Testis (tissue), 3 donors: Measurements from ENCODE around the gene MEF2C. TPM values are rescaled to one million over a fixed set of nuclear protein-coding genes. Genes with fewer than 3 reads are reported as not detected.
A peak's percentile ranks its signal among the peaks of the same experiment; 100 is the strongest.

ENCODE experiments used
- DNase-seq: peaks from one replicate; pipeline ENCODE4 v3.0.0-alpha.2; 2019
- H3K27ac ChIP-seq, 2 donors: fragments of 200-600 bp; sonication (generic); one replicate each; pipeline ENCODE4 v1.5.1; 2019
- H3K27me3 ChIP-seq: fragments of 200-600 bp; sonication (generic); one replicate; pipeline ENCODE4 v1.5.1; 2019
- H3K36me3 ChIP-seq: fragments of 200-600 bp; sonication (generic); one replicate; pipeline ENCODE4 v1.5.1; 2017; ENCODE audit warnings: low read depth; ENCODE audit errors: missing control alignments
- H3K4me1 ChIP-seq: fragments of 200-600 bp; sonication (generic); one replicate; pipeline ENCODE4 v1.5.1; 2019
- H3K4me3 ChIP-seq, 2 donors: fragments of 200-600 bp; sonication (generic); one replicate each; pipeline ENCODE4 v1.5.1; 2017 to 2019
- H3K9me3 ChIP-seq: fragments of 200-600 bp; sonication (generic); one replicate; pipeline ENCODE4 v1.5.1; 2017
- CTCF ChIP-seq, 3 experiments: fragments of 450-650 bp in 2 of 3; fragments of 200-600 bp in 1 of 3; sonication (generic) in 1 of 3; IDR thresholded peaks; one replicate each; pipeline ENCODE4 v1.5.1; 2016 to 2019; ENCODE audit warnings: antibody characterized with exemption in 3 of 3, mild to moderate bottlenecking in 2 of 3, moderate library complexity in 1 of 3
- POLR2A ChIP-seq: fragments of 450-650 bp; IDR thresholded peaks from one replicate; pipeline ENCODE4 v1.6.1; 2017; ENCODE audit warnings: antibody characterized with exemption, mild to moderate bottlenecking, moderate library complexity
- WGBS, 2 donors: methylation state at CpG; one replicate each; pipeline ENCODE4 v1.1.5; 2018; 5-methylcytosine and 5-hydroxymethylcytosine counted together
- intact Hi-C: fragments of 100-400 bp; cut with DNase I; formaldehyde crosslinking; loops from one replicate; pipeline ENCODE4 v1.15.1; 2023; ENCODE audit warnings: low total_unique reads
- polyA plus RNA-seq: library from polyadenylated mRNA; stranded (reverse); fragments of 350-450 nt; fragmentation: Illumina TruSeq; extraction: RNeasy Lipid Tissue Mini Kit (QIAGEN cat#74804); gene quantifications from one replicate; pipeline ENCODE4 v1.2.3, GENCODE V29; 2014; ENCODE audit warnings: low read depth, low replicate concordance; ENCODE audit not compliant: insufficient read depth
- total RNA-seq, 2 donors: library from RNA; depleted of rRNA; stranded (reverse); fragments of >200 nt; gene quantifications; one replicate each; pipeline ENCODE4 v1.2.3, GENCODE V29; 2016

MEF2C gene
- total and polyA plus RNA-seq, 3 donors from 2014 or later, result 18.3 to 53.1 (median 19.9) TPM

GRCh38 chr5:88834499-88834898, 48.5 kb downstream of the MEF2C start:
- H3K9me3 ChIP-seq, result no peaks in the 10 kb centered on the region
- WGBS, 2 donors, result 78 to 84% methylated on average over 4 of the region's 4 CpGs
- no peak for DNase-seq
- TF ChIP-seq POLR2A (no peak), CTCF (IDR thresholded peaks at IDR 0.05) (no peak)
- no peaks in the 10 kb centered on the region for H3K27me3 ChIP-seq
- no peaks in the 10 kb centered on the region for H3K36me3 ChIP-seq
- peak overlapping the region; percentile 77 to 84 for H3K27ac ChIP-seq
- intact Hi-C loops, result no loop called here
- no peak overlapping the region for H3K4me3 ChIP-seq
- H3K4me1 ChIP-seq, result peaks cover 47% of the 10 kb centered on the region

- H3K27ac ChIP-seq, result peak overlapping the region; percentile 77 to 84
- intact Hi-C loops, result no loop called here
Observed at GRCh38 chr5:88834131-88834462, 48.9 kb downstream of the MEF2C start.

GRCh38 chr5:88833371-88834130, 49.4 kb downstream of the MEF2C start:
- intact Hi-C loops, result no loop called here

More at GRCh38 chr5:88834131-88834462, 48.9 kb downstream of the MEF2C start:
- 63 to 78% methylated on average over 2 of the region's 2 CpGs for WGBS, 2 donors
- H3K27me3 ChIP-seq, result no peaks in the 10 kb centered on the region
- no peak overlapping the region for H3K4me3 ChIP-seq
- DNase-seq, result no peak
- no peaks in the 10 kb centered on the region for H3K36me3 ChIP-seq
- H3K9me3 ChIP-seq, result no peaks in the 10 kb centered on the region
- no peak for TF ChIP-seq CTCF (IDR thresholded peaks at IDR 0.05)
- TF ChIP-seq POLR2A, result no peak
- peaks cover 47% of the 10 kb centered on the region for H3K4me1 ChIP-seq

DNA sequence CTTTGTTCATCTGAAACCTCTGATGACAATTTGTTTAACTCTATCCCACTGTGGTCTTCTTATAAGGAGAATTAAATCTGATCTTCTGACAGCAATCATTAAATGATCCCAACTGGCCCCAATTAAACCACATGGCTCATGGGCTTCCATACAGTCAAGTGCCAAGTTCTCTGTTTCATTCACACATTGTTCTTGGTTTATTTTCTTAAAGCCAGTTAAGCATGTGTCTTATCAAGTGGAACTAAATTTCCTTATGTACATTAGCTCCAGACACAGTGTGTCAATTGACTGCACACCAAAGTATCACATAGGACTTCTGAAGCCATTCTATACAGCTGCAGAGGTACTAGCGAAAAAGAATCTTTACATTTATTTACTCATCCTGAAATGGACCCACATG, 51.2 kb downstream of the MEF2C start:
- 84 to 88% methylated on average over 1 of the region's 1 CpG for WGBS, 2 donors
- Histone ChIP-seq H3K27ac (peak overlapping the region in 1 of 2 donors; percentile 18), H3K27me3 (no peaks in the 10 kb centered on the region), H3K9me3 (no peaks in the 10 kb centered on the region), H3K36me3 (no peaks in the 10 kb centered on the region), H3K4me1 (peaks cover 43% of the 10 kb centered on the region), H3K4me3 (no peak overlapping the region)
- no peak for DNase-seq
- intact Hi-C loops, result no loop called here
- TF ChIP-seq POLR2A (no peak), CTCF (IDR thresholded peaks at IDR 0.05) (no peak)

More at GRCh38 chr5:88833371-88834130, 49.4 kb downstream of the MEF2C start:
- TF ChIP-seq CTCF (IDR thresholded peaks at IDR 0.05) (no peak), POLR2A (no peak)
- H3K4me1 ChIP-seq, result peaks cover 47% of the 10 kb centered on the region
- WGBS, 2 donors, result 24 to 25% methylated on average over 7 of the region's 7 CpGs
- H3K27me3 ChIP-seq, result no peaks in the 10 kb centered on the region
- H3K4me3 ChIP-seq, result no peak overlapping the region
- H3K9me3 ChIP-seq, result no peaks in the 10 kb centered on the region
- DNase-seq, result peak; percentile 57
- H3K27ac ChIP-seq, result peak overlapping the region; percentile 77 to 84
- H3K36me3 ChIP-seq, result no peaks in the 10 kb centered on the region

GRCh38 chr5:88830567-88830966, 52.4 kb downstream of the MEF2C start:
- Histone ChIP-seq H3K4me1 (peaks cover 40% of the 10 kb centered on the region), H3K27me3 (no peaks in the 10 kb centered on the region), H3K27ac (peak overlapping the region; percentile 57 to 79), H3K4me3 (no peak overlapping the region), H3K36me3 (no peaks in the 10 kb centered on the region), H3K9me3 (no peaks in the 10 kb centered on the region)
- no peak for DNase-seq
- TF ChIP-seq POLR2A (no peak), CTCF (IDR thresholded peaks at IDR 0.05) (no peak)
- intact Hi-C loops, result no loop called here
